NCI-H2107 (cell line): ENCODE results near the gene TPT1.

ENCODE experiments used
- DNase-seq: peaks from one replicate; lab custom pipeline; 2025; lab: John Stamatoyannopoulos, UW

TPT1 gene

DNA sequence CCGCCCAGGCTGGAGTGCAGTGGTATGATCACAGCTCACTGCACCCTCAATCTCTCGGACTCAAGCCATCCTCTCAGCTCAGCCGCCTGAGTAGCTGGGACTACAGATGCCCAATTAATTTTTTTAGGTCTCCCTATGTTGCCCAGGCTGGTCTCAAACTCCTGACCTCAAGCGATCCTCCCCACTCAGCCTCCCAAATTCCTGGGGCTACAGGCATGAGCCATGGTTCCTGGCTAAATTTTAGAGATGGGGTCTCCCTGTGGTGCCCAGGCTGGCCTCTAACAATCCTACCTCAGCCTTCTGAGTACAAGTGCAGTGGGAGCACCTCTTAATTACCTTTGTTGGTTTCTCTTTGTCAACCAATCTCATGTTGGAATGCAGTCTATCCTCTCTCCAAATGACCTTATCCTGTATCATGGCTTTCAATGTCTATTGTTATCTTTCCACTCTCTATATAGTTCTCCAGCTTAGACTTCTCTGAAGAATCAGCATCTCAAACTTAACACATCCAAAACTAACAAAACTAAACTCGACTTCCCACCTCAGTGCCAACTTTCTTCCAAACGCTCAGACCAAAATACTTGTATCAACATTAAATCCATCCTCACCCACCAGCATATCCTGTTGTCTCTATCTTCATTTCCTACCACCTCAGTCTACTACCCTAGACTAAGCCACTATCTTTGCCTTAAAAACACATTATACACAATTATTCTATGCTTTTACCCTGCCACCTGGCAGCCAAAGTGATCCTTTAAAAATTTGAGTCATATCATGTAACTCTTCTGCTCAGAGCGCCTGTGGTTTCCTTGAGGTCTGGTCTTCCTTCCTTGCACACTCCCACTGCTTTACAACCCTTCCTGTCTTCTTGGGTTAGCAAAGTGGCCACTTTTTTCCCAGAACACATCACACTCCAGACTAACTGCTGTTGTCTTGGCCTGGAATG is 6.7 kb downstream of the TPT1 start:
- DNase-seq, result no peak

DNA sequence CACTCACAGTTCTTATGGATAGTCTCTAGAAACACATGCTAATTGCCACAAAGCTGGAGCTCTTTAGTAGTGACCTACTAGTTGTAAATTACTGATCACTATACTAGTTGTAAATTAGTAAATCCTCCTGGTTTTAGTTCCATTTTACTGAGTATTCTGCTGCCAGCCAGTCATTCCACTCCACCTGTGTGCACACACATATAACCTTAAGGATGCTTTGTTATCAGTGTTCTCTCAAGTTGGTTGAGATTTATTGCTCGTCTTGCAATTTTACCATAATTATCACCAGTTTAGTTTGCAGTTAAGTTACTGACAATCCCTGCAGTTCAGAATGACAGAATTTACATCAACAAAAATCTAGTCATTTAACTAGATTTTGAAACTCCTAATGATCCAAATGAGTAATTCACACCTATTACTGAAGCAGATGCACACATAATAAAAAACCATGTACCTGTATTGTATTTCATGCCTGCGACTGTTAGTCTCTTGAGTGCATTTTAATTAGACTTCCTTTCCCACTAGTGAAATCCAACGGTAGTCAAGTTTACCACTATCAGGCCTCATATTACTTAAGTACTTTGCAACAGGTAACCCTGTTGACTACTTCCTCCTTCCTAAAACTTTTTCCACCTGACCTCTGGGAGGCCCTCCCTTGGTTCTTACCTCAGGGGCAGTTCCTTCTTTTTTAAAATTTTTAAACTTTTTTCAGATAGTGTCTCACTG is 7.6 kb downstream of the TPT1 start:
- no peak for DNase-seq

GRCh38 chr13:45332831-45333219 is 8.2 kb downstream of the TPT1 start:
- no peak for DNase-seq

- no peak for DNase-seq
Measured at GRCh38 chr13:45332036-45332830, 8.8 kb downstream of the TPT1 start.

GRCh38 chr13:45331692-45332035 is 9.3 kb downstream of the TPT1 start:
- DNase-seq, result no peak

DNA sequence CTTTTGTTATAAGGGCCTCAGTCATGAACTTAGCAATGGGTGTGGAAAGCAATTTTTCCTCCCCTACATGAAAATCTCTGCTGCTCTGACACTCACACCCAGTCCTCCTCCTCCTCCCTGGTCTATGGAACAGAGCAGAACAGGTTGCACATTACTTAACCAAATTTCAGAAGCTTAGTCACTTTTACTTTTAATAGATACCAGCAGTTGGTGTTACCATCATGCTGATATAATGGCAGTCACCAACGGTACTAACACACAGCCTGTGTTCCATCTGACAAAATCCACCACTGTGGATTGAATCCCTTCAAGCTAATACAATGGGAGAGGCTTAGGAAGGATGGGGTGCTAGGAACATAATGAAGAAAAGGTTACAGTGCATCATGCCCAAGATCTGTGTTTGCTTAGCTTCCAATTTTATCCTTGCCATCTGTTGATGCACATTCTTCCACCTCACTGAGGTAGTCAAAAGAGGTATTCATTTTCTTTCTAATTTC is 9.8 kb downstream of the TPT1 start:
- DNase-seq, result no peak

GRCh38 chr13:45328661-45329111 is 12.3 kb downstream of the TPT1 start:
- no peak for DNase-seq

DNA sequence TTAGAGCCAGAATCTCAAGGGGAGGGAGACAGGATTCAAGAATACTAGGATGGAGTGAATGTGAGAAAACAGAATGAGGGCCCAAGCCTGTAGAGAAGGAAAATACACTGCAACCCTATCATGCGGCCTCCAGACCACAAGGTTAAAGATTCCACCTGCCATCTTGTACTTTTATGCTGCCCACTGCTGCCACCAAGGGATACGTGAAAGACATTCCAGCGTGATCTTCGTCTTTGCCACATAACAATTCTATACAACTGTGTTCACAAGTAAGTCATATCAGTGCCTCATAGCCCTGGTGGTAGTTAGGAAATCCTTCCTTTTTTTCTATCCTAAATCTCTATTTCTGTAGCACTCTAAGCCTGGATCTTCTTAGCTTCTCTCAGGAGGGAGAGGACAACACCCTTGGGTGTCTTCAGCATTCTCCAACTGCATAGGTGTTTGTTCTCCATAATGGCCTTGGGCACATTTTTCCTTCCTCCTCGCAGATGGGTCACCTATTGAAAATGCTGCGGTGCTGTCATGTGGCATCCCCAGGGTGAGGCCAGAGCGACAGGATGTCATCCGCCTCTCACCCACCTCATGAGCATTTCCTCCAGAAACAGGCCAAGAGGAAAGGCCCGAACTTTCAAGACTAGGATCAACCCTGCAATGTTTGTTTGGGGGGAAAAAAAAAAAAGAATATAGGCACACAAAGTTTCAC is 13.6 kb downstream of the TPT1 start:
- DNase-seq, result no peak

- DNase-seq, result no peak
Measured at GRCh38 chr13:45325806-45326205, 15.2 kb downstream of the TPT1 start.

DNA sequence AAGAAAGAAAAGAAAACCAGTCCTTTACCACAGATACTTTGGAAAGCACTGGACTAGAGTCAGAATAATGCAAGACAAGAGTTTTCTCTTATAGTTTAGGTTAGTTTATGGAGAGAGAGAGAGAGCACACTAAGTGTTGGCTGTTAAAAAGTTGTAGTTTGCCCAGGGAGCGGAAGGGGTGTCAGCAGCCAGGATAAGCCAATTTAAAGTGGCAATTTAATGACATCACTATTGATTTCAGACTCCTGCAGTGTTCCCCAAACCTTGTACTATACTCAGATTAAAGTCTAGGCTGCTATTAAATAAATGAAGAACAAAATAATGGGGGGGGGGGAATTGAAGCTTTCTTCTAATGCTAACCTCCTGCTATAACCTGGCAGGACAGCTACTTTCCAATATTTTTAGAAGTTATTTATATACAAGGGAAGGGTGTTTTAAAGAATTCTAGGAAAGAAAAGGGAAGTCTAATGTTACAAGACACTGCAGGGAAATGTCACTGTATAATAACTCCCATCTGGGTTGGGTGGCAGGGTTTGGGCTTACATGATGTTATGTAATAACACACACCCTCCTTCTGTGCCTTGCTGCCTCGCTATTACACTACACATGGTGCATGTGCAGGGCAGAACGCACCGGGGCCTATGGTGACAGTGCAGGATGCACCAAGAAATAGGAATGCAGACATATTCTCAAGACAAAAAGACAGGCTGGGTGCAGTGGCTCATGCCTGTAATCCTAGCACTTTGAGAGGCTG is 19.9 kb downstream of the TPT1 start:
- no peak for DNase-seq

- DNase-seq, result no peak
Measured at GRCh38 chr13:45316996-45317395, 24.0 kb downstream of the TPT1 start.

DNA sequence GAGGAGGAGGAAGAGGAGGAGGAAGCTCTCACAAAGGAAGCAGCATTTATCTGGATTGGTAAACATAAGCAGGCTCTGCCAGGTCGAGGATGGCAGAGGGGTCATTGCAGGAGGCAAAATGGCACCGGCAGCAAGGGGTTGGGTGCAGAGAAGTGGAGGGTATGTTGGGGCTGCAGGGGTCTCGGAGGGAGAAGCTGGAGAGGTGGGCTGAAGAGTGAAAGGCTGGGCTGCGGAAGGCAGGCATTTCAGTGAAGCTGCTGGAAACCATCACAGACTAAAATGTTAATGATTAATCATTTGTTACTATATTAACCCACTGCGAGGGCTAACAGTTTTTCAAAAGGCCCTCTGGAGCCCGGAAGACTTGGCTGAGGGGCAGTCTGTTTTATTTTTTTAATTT is 24.6 kb downstream of the TPT1 start:
- DNase-seq, result no peak

DNA sequence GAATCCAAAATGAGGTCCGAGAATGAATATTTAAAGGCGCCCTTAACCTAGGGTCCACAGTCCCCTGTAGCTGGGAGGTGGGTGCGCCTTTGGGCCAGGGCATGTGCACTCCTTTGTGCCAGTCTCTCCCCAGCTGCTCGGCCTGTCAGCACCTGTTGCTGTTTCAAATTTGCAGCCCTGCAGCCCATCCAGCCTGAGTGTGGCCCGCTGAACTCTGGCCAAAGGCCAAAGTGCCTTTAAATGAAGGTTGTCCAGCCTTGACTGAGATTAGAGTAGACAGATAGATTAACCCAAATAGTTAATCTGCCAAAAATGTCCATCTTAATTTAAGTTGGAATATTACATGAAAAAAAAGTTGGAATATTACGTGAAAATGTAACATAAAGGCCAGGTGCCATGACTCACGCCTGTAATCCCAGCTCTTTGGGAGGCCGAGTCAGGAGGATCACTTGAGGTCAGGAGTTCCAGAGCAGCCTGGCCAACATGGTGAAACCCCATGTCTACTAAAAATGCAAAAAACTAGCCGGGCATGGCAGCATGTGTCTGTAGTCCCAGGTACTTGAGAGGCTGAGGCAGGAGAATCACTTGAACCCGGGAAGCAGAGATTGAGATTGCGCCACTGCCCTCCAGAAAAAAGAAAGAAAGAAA is 25.3 kb downstream of the TPT1 start:
- DNase-seq, result no peak

DNA sequence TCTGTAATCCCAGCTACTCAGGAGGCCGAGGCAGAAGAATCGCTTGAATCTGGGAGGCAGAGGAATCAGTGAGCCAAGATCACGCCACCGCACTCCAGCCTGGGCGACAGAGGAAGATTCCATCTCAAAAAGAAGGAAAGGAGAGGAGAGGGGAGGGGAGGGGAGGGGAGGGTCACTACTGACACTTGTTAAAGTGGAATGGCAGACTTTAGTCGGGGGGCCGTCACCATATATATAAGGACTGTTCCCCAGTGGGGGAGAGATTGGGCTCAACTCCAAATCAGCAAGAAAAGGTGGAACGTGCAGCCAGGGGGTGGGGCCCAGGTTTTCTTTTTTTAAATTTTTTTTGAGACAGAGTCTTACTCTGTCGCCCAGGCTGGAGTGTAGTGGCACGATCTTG is 26.2 kb downstream of the TPT1 start:
- no peak for DNase-seq

GRCh38 chr13:45310341-45311131 is 30.4 kb downstream of the TPT1 start:
- DNase-seq, result no peak

DNA sequence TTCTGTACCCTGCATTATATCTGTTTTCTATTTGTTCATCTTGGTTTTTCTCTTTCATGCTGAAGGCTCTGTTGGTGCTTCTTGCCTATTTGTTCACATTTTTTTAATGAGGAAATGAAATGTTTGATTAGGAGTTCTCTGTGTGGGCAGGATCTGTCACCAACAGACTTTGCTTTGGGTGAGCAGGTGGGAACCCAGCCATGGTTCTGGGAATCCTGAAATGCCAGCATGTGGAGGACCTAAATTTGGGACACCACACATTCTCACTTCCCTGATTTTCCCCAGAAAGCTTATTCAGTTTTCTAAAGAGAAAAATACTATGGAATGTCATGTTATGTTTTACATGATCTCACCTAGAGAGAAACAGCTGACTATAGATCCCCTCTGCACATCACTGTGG is 34.0 kb downstream of the TPT1 start:
- no peak for DNase-seq

DNA sequence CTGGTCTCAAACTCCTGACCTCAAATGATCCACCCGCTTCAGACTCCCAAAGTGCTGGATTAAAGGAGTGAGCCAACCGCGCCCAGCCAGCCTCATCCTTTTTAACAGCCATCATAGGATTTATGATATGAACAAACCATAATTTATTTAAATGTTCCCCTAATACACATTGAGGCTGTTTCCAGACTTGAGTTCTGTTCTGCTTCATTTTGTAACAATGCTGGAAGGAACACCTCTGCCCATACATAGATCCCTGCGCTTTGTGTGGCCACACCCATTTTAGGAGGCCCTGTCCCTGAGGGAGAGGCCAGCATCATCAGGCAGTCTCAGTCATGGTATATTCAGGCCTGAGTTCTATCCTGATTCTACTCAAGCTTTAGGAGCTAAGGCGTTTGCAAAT is 35.9 kb downstream of the TPT1 start:
- no peak for DNase-seq

- DNase-seq, result no peak
Measured at GRCh38 chr13:45303866-45304265, 37.1 kb downstream of the TPT1 start.

DNA sequence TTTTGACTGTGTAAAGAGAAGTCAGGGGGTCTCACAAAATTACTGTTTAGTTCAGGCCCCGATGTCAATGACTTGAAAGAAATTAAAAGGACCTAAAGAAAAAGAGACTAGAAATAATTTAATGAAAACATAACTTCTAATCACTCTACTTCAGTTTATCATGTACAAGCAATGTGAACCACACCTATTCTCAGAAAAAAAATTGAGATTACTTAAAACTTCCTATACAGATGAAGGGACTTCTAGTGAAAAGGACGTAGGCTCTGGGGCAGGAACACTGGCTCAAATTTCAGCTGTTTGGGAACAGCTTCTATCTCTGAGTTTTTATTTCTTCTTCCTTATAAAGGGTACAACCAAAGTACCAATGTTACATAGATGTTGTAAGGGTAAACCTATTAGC is 38.0 kb downstream of the TPT1 start:
- no peak for DNase-seq

- DNase-seq, result no peak
Measured at GRCh38 chr13:45302507-45302906, 38.5 kb downstream of the TPT1 start.
